Stimulated activated CD8-positive, alpha-beta memory T cell treated with anti-CD3 and anti-CD28 coated beads, Interleukin-15, amount 100 ng/mL, for 48 hours (primary cell): ENCODE measurements around the gene RAPGEF3.
A peak's percentile ranks its signal among the peaks of the same experiment; 100 is the strongest.

Experiments used
- DNase-seq, 2 donors: peaks; one replicate each; pipeline ENCODE4 v3.0.0-alpha.2; 2020; ENCODE audit warnings: low read depth in 2 of 2

Gene RAPGEF3

GRCh38 chr12:47775100-47775911 is 16.6 kb upstream of the RAPGEF3 start:
- DNase-seq: no peak

- no peak for DNase-seq
Observed at GRCh38 chr12:47774663-47775062, 16.0 kb upstream of the RAPGEF3 start.

GRCh38 chr12:47773858-47774580 is 15.3 kb upstream of the RAPGEF3 start:
- DNase-seq: no peak

- peak; percentile 55 for DNase-seq
Observed at GRCh38 chr12:47773062-47773857, 14.6 kb upstream of the RAPGEF3 start, which contains the start of gene SLC48A1. TSS of gene SLC48A1 (plus strand) at chr12:47773238. CDS start at chr12:47773305, 67 bp downstream.

GRCh38 chr12:47772738-47773061 is 14.0 kb upstream of the RAPGEF3 start:
- DNase-seq: no peak

GRCh38 chr12:47772094-47772660 is 13.5 kb upstream of the RAPGEF3 start:
- DNase-seq: no peak

- no peak for DNase-seq
Observed at GRCh38 chr12:47771304-47771703, 12.6 kb upstream of the RAPGEF3 start.

- no peak for DNase-seq
Observed at GRCh38 chr12:47770086-47770726, 11.5 kb upstream of the RAPGEF3 start.

- DNase-seq: no peak
Observed at GRCh38 chr12:47769234-47770085, 10.8 kb upstream of the RAPGEF3 start.

- DNase-seq: no peak
Observed at GRCh38 chr12:47768323-47768811, 9.7 kb upstream of the RAPGEF3 start.

GRCh38 chr12:47767216-47767724 is 8.6 kb upstream of the RAPGEF3 start:
- peak; percentile 49 to 54 for DNase-seq

GRCh38 chr12:47766502-47767215 is 8.0 kb upstream of the RAPGEF3 start:
- no peak for DNase-seq

GRCh38 chr12:47763481-47764346 is 5.0 kb upstream of the RAPGEF3 start:
- DNase-seq: no peak

GRCh38 chr12:47762850-47763465 is 4.3 kb upstream of the RAPGEF3 start:
- no peak for DNase-seq

- DNase-seq: no peak
Observed at GRCh38 chr12:47758584-47758833, 171 bp downstream of the RAPGEF3 start.

GRCh38 chr12:47757840-47758583 is 668 bp downstream of the RAPGEF3 start:
- DNase-seq: no peak

- no peak for DNase-seq
Observed at GRCh38 chr12:47757364-47757839, 1.3 kb downstream of the RAPGEF3 start.
